GM18499 (cell line): ENCODE results near the gene NT5C3A.
"Not testable (repeated sequence)": the region's sequence is repeated elsewhere in the genome, so short reads cannot be mapped to it uniquely, and the experiment has no call there.

Experiments
- ATAC-seq: cut with Tn5 transposase; IDR thresholded peaks from one replicate; pipeline ENCODE4 v1.9.1; 2021; ENCODE audit warnings: moderate number of reproducible peaks; ENCODE audit not compliant: insufficient read depth, unreplicated experiment

The NT5C3A gene

DNA sequence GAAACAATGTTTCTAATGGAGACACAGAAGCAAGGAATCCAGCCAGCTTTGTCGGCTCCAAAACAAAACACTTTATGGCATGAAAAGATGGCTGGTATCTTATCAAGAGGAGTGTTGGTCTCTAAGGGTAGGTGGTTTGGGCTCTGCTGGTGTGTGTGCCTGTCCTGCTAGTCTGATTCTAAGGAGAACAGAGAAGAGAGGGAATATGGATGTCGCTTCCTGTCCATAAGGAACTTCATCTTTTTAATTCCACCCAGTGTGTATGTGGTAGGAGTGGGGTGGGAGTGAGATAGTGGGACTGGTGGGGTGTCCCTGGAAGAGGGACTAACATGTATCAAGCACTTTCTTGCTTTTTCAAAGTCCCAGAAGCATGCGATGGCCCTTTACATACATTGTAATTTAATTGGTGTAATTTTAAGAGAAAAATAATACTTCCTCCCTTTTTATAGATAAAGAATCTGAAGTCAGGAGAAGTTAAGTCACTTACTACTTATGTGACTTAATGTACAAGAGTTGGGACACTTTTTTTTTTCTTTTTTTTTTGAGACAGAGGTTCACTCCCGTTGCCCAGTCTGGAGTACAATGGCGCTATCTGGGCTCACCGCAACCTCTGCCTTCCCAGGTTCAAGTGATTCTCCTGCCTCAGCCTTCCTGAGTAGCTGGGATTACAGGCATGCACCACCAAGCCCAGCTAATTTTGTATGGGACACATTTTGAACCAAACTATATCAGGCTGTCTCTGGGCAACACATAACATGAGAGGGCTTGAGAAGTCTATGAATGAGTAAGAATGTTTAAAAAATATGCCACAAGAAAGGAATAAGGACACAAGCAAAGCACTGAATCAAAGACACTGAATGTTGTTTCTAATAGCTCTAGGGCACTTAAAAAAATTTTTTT lies 18.8 kb downstream of the NT5C3A start:
- ATAC-seq: no peak

DNA sequence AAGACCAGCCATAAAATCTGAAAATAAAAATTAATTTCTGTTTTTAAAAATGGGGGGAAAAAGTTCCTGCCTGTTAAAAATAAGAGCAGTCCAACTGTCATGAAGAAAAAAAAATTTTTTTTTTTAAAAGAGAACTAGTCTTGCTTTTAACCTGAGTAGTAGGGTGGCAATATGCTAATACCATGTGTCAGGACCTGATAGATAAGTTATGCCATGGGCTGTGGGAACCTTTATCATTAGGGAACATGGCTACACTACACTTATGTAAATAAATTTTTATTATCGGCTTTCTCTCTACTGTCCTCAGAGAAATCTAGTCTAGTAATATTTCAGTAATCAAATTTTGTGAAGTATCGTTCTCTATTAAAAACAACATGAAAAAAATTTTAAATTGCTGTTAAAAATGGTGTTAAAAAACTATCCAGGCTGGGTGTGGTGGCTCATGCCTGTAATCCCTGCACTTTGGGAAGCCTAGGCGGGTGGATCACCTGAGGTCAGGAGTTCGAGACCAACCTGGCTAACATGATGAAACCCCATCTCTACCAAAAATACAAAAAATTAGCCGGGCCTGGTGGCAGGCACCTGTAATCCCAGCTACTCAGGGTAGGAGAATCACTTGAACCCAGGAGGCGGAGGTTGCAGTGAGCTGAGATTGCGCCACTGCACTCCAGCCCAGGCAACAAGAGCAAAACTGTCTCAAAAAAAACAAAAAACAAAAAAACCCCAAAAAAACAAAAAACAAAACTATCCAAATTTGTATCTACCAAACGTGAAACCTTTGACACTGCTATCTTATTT lies 20.7 kb downstream of the NT5C3A start:
- no peak for ATAC-seq

DNA sequence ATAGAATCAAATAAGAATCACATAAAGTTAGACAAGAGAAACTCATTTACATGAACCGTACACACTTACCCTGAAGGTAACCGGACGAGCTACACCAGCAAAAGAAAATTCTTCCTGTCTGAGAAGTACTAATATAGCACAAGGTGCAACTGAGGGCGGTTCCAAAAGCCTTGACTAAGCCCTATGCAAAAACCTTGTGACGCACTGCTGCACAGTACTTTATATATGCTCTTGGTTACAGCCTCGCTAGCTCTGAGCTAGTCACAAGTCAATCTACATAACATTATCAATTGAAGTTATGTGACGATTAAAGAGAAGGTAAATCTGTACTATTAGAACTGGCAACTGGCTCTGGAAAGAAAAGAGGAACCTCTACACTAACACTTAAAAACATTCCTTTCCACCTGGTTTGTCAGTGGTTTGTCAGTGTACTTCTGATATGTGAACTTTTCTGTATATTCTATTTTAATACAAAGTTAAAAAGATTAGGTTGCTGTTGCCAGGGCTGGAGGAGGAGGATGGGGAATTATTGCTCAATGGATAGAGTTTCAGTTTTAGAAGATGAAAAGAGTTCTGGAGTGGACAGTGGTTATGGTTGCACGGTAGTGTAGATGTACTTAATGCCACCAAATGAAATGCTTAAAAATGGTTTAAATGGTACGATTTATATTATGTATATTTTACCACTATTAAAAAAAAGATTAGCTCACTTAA lies 21.6 kb downstream of the NT5C3A start:
- peak; percentile 81 for ATAC-seq

DNA sequence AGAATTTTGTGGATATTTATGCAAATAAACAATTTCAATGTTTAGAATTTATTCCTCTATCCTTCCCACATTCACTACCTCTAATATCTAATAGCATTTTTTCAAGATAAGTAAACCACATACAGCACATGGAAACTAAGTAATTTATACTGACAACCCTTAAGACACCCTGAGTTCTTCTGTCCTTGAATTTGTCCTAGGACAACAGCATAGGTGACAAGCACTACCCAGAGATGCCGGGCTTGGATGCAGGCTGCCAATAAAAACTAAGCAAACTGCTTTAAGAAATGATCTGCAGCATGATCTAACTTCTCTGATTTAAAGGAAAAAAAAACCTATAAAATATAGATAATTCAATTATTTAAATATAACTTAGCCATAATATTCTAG lies 22.7 kb downstream of the NT5C3A start:
- ATAC-seq: no peak

DNA sequence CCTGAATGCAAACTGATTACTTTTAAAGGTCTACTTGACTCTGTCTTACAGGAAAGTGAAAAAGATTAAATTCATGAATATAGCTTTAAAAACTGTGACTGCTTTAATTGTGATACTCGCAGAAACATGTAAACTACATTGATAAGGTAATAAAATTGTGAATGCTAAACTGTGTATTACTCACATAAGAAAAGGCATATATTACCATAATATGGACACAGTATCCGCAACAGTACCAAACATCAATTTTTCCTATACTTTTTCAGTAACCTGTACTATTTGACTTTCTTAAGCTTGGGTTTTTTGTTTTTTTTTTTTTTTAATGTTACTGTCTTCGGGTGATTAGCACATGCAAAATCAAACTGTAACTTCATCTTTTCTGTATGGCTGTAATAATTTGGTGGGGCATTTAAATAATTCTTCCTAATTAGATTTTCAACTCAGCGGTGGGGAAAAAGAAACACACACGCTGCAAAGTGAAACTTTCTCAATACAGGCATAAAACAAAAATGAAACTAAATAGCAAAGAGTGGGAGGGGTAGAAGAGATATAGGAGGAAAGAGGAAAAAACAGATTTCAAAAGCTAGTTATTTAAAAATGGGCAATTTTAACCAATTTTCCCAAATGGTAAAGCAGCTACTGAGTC lies 23.2 kb downstream of the NT5C3A start:
- peak; percentile 25 for ATAC-seq

DNA sequence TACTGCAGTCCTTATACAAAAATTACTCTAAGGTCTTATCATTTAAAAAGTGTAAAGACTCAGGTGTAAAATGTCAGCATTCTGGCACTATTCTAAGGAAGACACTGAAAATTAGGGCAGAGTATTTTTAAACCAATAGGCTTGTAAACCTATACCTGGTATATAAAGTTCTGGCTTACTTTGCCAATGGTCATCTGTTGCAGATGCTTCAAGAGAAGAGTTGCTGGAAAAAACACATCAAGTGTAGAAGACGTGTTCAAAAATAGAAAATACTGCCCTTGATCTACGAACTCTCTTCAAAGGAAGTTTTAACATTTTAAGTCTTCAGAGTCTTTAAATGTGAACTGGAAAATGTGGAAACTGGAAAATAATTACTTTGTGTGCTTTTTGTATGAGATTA lies 23.9 kb downstream of the NT5C3A start:
- no peak for ATAC-seq

DNA sequence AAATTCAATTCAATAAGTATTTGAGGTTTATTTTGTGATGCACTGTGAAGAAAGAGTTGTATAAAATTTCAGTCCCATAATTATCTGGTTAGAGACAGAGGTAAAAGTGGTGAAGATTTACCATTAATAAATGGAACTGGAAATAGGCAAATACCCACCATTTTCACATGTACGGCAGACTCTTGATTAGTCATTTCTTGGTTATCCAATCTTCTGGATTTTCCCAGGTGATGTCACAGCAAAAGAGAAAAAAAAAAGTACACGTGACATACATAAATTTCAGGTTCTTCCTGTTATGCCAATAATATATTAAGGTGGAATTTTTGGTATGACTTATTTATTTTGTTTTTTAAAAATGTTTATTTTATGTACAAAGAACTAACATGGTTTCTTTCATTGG lies 26.8 kb downstream of the NT5C3A start:
- no peak for ATAC-seq

DNA sequence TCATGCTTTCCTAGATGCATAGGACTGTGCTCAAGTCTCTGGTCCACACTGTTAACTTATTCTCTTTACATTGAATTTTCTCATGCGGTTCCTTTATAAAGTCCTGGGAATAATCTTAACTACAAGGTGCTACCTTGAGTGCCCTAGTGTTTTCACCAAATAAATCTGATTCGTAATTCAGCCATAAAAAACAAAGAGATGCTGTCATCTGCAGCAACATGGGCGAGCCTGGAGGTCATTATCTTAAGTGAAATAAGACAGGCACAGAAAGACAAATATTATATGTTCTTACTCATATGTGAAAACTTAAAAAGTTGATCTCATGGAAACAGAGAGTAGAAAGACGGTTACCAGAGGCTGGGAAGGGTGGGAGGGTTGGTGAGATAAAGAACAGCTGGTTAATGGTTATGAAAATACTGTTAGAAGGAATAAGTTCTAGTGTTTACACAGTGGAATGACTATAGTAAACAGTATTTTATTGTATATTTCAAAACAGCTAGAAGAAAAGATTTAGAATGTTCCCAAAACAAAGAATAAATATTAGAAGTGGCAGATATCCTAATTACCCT lies 38.3 kb downstream of the NT5C3A start:
- ATAC-seq: no peak

DNA sequence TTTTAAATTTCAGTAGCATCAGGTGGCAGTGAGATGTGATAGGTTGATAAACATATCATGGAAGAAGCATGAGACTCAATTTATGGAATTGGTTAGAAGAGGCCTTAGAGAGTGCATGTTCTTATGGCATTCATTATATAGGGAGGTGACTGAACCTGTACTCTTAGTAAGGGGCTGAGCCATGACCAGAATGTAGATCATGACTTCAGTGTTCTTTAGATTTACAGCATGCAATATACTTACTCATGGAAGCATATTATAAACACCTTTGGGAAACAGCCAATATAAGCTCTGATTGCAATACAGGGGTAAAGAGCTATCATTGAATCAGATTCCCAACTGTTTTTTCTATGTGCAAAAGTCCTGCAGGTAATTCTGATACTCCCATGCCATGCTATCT lies 50.2 kb downstream of the NT5C3A start:
- no peak for ATAC-seq

DNA sequence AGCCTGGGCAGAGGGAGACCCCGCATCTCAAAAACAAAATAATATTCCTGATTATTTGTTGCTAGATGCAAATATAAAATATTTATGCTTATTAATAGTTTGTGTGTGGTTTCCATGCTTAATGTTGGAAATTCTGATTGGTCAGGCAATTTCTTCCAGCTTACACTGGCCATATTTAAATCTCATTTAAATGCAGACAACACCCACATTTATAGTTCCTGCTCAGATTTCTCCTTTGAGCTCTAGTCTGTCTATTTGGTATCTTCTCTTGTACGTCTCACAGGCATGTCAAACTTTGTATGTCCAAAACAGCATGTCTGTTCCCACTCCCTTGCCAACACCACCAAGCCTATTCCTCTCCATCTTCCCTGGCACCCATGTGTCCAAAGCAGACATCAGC lies 52.8 kb downstream of the NT5C3A start:
- ATAC-seq: no peak

DNA sequence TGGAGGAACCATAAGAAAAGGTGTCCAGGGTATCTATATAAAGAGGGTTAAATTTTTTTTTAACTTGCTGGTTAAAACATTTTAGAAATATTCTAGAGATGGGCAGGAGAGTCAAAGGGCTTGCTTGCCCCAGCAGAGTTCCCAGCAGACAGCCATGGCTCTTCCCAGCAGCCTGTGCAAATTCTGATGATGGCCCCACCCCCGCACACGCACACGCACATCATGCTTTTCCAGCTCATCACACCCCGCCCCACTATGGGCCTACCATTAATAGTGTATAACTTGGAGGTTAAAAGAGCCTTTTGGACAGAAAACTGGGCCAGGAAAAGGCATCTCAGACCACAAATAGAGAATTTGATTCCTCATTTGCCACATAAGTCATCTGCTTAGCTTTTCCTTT lies 56.9 kb downstream of the NT5C3A start:
- not testable (repeated sequence) for ATAC-seq

DNA sequence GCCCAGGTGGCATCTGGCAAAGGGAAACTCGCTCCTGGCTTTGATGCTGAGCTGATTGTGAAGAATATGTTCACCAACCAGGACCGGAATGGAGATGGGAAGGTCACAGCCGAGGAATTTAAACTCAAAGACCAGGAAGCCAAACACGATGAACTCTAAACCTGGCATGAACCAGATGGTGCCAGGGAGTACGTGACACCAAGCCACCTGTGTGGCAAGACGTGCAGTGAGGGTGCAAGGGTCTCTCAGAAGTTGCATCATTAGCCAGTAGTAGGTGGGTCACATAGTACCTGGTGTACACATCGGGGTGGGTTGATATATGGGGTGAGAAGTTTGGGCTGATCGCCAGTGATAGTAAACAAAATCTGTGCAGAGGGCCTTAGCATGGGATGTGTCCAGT lies 57.4 kb downstream of the NT5C3A start:
- ATAC-seq: not testable (repeated sequence)

DNA sequence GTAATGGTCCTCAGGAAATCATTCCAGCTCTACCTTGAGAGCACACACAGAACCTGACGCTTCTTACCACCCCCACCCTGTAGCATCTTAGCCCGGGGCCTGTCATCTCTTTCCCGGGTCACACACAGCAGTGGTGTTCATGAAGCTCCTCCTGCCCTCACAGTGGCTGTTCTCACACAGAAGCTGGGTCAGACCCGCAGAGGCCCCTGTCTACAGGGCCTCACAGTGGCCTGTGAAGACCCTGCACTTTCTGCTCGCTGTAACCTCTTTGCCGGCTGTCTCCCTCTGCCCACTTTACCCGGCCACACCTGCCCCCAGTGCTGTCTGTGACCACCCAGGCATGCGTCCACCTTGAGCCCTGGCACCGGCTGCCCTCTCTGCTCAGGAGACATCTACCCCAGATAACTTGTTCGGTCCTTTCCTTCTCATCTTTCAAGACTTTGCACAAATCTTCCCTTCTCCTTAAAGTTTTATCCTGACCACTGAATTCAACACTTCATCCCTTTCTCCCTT lies 58.4 kb downstream of the NT5C3A start:
- not testable (repeated sequence) for ATAC-seq

DNA sequence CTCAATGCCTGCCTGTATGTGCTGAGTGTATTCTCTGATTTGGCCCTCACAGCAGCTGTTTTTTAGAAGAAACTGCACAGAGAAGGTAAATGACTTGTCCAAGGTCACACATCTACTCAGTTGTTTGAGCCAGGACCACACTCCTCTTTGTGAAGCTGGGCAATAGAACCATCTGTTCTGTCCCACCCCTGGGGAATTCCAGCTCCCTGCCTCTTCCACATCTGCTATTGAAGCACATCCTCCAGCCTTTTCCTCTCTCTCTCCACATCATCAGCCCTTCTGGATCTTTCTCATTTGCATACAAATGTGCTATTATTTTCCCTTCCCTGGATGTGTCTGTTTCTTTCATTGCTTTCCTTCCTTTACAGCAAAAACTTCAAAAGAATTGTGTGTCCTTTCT lies 59.5 kb downstream of the NT5C3A start:
- not testable (repeated sequence) for ATAC-seq

DNA sequence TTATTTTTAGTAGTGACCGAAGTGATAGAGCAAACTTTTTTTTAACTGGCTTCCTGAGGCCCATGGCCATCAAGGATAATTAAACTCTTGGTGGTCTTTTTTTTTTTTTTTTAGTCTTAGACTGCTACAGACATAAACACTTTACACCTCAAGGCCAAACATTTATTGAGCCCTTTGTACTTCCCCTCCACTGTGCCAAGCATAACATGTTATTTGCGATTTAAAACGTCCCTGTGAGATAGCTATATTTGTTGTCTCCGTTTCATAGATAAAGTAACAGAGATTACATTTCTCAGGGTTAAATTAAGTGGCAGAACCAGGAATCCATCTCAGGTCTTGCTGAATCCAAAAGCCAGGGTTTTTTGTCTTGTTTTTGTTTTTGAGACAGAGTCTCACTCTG lies 63.2 kb downstream of the NT5C3A start:
- ATAC-seq: not testable (repeated sequence)

DNA sequence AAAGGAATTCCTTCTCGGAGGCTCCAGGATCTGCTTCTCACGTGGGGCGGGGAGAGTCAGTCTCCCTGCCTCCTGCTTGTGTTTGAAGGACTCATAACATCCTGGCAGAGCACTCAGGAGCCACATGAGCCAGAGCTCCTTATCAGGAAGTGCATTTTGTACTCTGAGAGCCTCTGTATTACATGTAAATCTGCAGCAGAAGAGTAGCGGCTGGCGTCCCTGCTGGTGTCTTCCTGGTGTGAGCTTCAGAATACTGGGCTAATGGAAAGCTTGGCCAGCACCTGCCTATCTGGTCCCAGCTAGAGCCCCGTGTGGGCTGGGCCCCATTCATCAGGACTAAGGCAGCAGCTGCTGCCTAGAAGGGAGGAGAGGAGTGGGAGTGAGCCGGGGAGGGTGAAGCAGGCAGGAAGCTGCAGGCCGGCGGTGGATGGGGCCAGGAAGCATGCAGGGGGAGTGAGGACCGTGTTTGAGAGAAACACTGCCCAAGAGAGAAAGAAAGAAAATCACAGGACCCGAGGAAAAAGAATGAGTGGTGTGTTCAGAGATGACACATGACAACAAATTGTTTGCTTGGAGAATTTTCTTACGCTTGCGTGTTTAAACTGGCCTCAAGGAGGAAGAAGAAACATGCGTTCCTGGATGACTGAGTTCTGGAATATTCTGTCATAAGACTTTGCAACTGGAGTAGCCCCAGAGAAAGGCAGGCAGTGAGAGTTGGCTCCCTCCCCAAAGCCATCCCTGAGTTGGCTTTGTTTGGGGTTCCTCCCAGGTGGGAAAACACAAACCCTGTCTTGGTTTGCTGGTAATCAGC lies 64.0 kb downstream of the NT5C3A start:
- ATAC-seq: not testable (repeated sequence)

DNA sequence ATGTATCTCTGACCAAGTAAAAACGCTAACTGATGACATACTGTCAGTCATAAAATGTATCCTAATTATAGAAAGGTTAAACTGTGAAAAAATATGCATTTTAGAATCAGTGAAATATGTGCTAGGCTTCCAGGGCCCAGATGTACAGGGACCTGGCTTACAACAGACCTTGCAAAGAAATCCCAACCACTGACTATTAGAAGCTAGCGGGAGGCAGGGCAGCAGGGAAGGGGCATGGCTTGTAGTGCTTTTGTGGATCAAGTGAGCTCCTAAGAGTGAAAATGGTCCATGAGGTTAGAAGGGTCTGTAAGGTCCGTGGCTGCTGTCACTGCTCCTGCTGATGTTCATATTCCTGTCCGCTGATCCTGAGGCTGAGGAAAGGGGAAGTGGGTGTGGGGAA lies 64.6 kb downstream of the NT5C3A start:
- not testable (repeated sequence) for ATAC-seq

DNA sequence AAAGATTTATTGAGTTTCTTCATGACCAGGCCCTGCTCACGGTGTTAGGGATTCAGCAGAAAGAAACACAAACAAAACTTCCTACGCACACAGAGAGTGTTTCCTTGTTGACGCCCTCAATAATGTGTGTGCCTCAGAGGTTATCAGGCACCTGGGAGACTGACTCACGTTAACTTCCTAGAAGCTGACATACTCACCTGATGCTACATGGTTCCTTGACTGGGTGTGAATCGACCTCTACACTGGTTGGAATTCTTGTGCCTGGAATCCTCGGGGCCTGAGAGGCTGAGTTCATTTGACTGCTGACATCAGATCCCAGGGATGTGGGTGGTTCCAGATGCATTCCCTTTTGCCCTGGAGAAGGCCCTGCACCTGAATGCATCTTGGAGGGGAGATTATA lies 69.8 kb downstream of the NT5C3A start:
- ATAC-seq: not testable (repeated sequence)
